ENCODE data around the gene TMEM181.

DNA sequence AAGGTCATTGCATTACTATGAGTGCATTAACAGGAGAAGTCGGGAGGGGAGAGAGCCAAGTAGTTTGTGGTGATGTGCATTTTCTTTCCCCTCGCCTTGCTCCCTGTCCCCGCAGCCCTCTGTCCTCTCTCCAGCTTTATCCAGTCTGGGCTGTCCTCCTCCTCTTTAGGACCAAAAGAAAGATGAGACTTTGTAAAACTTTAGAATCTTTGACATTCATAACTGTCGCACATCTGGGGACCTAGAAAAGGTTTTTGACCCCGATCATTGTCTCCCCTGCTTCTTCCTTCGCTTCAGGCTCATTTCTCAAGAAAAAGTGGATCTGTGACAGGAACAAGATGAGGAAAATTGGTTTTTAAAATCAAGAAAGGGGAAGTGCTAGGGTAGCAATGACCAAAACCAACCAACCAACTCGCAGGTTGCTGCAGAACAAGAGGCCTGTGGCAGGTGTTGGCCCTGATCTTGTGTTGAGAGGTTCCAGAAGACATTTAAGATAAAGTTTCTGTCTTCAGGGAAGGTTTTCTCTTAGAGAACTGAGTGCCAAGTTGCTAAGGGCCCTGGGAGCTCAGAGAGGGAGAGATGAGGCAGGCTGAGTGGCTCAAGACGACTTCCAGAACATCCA, 107.6 kb downstream of the TMEM181 start:
- TF ChIP-seq, protein P1, sequence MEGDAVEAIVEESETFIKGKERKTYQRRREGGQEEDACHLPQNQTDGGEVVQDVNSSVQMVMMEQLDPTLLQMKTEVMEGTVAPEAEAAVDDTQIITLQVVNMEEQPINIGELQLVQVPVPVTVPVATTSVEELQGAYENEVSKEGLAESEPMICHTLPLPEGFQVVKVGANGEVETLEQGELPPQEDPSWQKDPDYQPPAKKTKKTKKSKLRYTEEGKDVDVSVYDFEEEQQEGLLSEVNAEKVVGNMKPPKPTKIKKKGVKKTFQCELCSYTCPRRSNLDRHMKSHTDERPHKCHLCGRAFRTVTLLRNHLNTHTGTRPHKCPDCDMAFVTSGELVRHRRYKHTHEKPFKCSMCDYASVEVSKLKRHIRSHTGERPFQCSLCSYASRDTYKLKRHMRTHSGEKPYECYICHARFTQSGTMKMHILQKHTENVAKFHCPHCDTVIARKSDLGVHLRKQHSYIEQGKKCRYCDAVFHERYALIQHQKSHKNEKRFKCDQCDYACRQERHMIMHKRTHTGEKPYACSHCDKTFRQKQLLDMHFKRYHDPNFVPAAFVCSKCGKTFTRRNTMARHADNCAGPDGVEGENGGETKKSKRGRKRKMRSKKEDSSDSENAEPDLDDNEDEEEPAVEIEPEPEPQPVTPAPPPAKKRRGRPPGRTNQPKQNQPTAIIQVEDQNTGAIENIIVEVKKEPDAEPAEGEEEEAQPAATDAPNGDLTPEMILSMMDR (IDR thresholded peaks at IDR 0.05; ENCODE audit: insufficient read depth, low read length), result no peak
- TF ChIP-seq, protein P2, sequence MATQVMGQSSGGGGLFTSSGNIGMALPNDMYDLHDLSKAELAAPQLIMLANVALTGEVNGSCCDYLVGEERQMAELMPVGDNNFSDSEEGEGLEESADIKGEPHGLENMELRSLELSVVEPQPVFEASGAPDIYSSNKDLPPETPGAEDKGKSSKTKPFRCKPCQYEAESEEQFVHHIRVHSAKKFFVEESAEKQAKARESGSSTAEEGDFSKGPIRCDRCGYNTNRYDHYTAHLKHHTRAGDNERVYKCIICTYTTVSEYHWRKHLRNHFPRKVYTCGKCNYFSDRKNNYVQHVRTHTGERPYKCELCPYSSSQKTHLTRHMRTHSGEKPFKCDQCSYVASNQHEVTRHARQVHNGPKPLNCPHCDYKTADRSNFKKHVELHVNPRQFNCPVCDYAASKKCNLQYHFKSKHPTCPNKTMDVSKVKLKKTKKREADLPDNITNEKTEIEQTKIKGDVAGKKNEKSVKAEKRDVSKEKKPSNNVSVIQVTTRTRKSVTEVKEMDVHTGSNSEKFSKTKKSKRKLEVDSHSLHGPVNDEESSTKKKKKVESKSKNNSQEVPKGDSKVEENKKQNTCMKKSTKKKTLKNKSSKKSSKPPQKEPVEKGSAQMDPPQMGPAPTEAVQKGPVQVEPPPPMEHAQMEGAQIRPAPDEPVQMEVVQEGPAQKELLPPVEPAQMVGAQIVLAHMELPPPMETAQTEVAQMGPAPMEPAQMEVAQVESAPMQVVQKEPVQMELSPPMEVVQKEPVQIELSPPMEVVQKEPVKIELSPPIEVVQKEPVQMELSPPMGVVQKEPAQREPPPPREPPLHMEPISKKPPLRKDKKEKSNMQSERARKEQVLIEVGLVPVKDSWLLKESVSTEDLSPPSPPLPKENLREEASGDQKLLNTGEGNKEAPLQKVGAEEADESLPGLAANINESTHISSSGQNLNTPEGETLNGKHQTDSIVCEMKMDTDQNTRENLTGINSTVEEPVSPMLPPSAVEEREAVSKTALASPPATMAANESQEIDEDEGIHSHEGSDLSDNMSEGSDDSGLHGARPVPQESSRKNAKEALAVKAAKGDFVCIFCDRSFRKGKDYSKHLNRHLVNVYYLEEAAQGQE (IDR thresholded peaks at IDR 0.05; ENCODE audit: insufficient replicate concordance, low read depth), result no peak
- TF ChIP-seq GABPA (IDR thresholded peaks at IDR 0.05; ENCODE audit: low read depth), result no peak; the same call in 1 of the 2 replicates

All from HL-60 (cell line).